Measurements from ENCODE around the gene CABP7.

Gene CABP7

DNA sequence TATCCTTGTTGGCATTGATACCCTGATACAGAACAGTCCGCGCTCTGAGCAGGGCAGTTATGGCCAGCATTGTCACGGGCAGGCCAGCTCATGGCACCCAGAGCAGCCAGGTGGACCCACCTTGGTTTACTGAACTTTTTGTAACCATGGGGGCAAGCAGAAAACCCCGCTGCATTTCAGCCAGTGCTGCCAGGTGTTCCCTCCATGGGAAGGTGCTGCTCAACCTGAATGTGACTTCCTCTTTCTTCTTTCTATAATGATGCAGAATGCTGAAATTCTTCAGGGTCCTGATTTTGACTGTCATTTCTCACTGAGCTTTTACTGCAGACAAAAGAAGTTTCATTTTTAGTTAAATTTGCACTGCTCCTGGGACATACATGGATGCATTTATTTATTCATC lies 35.6 kb upstream of the CABP7 start:
- in situ Hi-C loops (cut with HindIII; ENCODE audit: low sequenced_read_pairs): no loop called here
- TF ChIP-seq, protein P1, sequence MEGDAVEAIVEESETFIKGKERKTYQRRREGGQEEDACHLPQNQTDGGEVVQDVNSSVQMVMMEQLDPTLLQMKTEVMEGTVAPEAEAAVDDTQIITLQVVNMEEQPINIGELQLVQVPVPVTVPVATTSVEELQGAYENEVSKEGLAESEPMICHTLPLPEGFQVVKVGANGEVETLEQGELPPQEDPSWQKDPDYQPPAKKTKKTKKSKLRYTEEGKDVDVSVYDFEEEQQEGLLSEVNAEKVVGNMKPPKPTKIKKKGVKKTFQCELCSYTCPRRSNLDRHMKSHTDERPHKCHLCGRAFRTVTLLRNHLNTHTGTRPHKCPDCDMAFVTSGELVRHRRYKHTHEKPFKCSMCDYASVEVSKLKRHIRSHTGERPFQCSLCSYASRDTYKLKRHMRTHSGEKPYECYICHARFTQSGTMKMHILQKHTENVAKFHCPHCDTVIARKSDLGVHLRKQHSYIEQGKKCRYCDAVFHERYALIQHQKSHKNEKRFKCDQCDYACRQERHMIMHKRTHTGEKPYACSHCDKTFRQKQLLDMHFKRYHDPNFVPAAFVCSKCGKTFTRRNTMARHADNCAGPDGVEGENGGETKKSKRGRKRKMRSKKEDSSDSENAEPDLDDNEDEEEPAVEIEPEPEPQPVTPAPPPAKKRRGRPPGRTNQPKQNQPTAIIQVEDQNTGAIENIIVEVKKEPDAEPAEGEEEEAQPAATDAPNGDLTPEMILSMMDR (IDR thresholded peaks at IDR 0.05; ENCODE audit: low read depth, low read length): no peak
- DNase-seq (ENCODE audit: low read depth, low spot score): no peak
- H3K4me3 ChIP-seq (ENCODE audit: low read depth, low read length): no peak overlapping the region

GRCh38 chr22:29689206-29689879 lies 30.5 kb upstream of the CABP7 start:
- in situ Hi-C loops (cut with HindIII; ENCODE audit: low sequenced_read_pairs): no loop called here
- no peak overlapping the region for H3K4me3 ChIP-seq (ENCODE audit: low read depth, low read length)
- TF ChIP-seq, protein P1 (IDR thresholded peaks at IDR 0.05; ENCODE audit: low read depth, low read length): no peak
- no peak for DNase-seq (ENCODE audit: low read depth, low spot score)

- in situ Hi-C loops (cut with HindIII; ENCODE audit: low sequenced_read_pairs): no loop called here
- peak; percentile 61 for DNase-seq (ENCODE audit: low read depth, low spot score)
- TF ChIP-seq, protein P1 (IDR thresholded peaks at IDR 0.05; ENCODE audit: low read depth, low read length): peak; percentile 87
Measured at GRCh38 chr22:29689880-29690213, 30.0 kb upstream of the CABP7 start.

GRCh38 chr22:29690476-29690875 lies 29.3 kb upstream of the CABP7 start:
- no peak for DNase-seq (ENCODE audit: low read depth, low spot score)
- in situ Hi-C loops (cut with HindIII; ENCODE audit: low sequenced_read_pairs): no loop called here
- TF ChIP-seq, protein P1 (IDR thresholded peaks at IDR 0.05; ENCODE audit: low read depth, low read length): no peak
- H3K4me3 ChIP-seq (ENCODE audit: low read depth, low read length): no peak overlapping the region

More at GRCh38 chr22:29689880-29690213, 30.0 kb upstream of the CABP7 start:
- H3K4me3 ChIP-seq (ENCODE audit: low read depth, low read length): no peak overlapping the region

GRCh38 chr22:29691636-29692326 lies 28.0 kb upstream of the CABP7 start:
- H3K4me3 ChIP-seq (ENCODE audit: low read depth, low read length): no peak overlapping the region
- DNase-seq (ENCODE audit: low read depth, low spot score): no peak
- in situ Hi-C loops (cut with HindIII; ENCODE audit: low sequenced_read_pairs): no loop called here
- TF ChIP-seq, protein P1 (IDR thresholded peaks at IDR 0.05; ENCODE audit: low read depth, low read length): no peak

GRCh38 chr22:29692327-29692640 lies 27.5 kb upstream of the CABP7 start:
- DNase-seq (ENCODE audit: low read depth, low spot score): no peak
- in situ Hi-C loops (cut with HindIII; ENCODE audit: low sequenced_read_pairs): no loop called here
- H3K4me3 ChIP-seq (ENCODE audit: low read depth, low read length): no peak overlapping the region
- TF ChIP-seq, protein P1 (IDR thresholded peaks at IDR 0.05; ENCODE audit: low read depth, low read length): no peak
